Vagina (tissue), 2 donors: ENCODE data around the gene TMX4.

Experiments used
- POLR2A ChIP-seq, 2 donors: fragments of 450-650 bp; IDR thresholded peaks; one replicate each; pipeline ENCODE4 v1.6.1; 2017; ENCODE audit warnings: antibody characterized with exemption in 2 of 2, mild to moderate bottlenecking in 2 of 2, moderate library complexity in 2 of 2
- POLR2AphosphoS5 ChIP-seq, 2 donors: sonication (generic); formaldehyde crosslinking; IDR thresholded peaks; one replicate each; pipeline ENCODE4 v1.9.0; 2017; ENCODE audit warnings: antibody characterized with exemption in 2 of 2, mild to moderate bottlenecking in 2 of 2, low read depth in 1 of 2; ENCODE audit not compliant: insufficient read depth in 1 of 2
- TF ChIP-seq, protein P1 (sequence below), 3 experiments: fragments of 450-650 bp in 2 of 3; fragments of 200-600 bp in 1 of 3; sonication (generic) in 1 of 3; IDR thresholded peaks; one replicate each; pipeline ENCODE4 v1.5.1; 2017 to 2019; ENCODE audit warnings: antibody characterized with exemption in 3 of 3, mild to moderate bottlenecking in 2 of 3, moderate library complexity in 2 of 3

DNA sequence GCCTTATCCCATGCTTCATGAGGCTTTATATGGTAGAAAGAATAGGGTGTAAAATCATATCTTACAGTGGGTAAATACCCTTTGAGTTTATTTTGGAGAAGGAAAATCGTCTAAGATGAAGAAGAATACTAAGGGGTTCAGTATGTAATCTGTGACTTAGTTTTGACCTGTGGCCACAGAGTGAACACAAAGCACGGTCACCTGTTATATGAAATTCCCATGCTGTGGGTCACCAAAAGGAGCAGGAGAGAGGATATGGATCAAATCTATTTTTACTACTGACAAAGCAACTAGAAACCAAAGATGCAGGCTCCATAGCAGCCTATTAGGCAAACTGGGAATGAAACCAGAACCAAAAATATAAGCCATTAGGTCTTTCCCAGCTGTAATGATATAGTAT, 75.7 kb downstream of the TMX4 start:
- TF ChIP-seq, protein P1, sequence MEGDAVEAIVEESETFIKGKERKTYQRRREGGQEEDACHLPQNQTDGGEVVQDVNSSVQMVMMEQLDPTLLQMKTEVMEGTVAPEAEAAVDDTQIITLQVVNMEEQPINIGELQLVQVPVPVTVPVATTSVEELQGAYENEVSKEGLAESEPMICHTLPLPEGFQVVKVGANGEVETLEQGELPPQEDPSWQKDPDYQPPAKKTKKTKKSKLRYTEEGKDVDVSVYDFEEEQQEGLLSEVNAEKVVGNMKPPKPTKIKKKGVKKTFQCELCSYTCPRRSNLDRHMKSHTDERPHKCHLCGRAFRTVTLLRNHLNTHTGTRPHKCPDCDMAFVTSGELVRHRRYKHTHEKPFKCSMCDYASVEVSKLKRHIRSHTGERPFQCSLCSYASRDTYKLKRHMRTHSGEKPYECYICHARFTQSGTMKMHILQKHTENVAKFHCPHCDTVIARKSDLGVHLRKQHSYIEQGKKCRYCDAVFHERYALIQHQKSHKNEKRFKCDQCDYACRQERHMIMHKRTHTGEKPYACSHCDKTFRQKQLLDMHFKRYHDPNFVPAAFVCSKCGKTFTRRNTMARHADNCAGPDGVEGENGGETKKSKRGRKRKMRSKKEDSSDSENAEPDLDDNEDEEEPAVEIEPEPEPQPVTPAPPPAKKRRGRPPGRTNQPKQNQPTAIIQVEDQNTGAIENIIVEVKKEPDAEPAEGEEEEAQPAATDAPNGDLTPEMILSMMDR (IDR thresholded peaks at IDR 0.05) = no peak
- no peak for TF ChIP-seq POLR2A (IDR thresholded peaks at IDR 0.05)
- no peak for TF ChIP-seq POLR2AphosphoS5 (IDR thresholded peaks at IDR 0.05; ENCODE audit: insufficient read depth in 1 of 2, low read depth in 1 of 2)
